Measurements from ENCODE around the gene ACTL6B.

- TF ChIP-seq USF1 (IDR thresholded peaks at IDR 0.05) (no peak), MAX (IDR thresholded peaks at IDR 0.05) (peak; percentile 55), TAF1 (IDR thresholded peaks at IDR 0.05; ENCODE audit: low read depth) (no peak), EGR1 (IDR thresholded peaks at IDR 0.05) (no peak)
These were observed 23.1 kb downstream of the ACTL6B start for GRCh38 chr7:100632951-100633717.

Measured in Ishikawa (cell line).